ENCODE data around the gene CD99L2.

GRCh38 chrX:150767475-150768131 lies 130.9 kb downstream of the CD99L2 start:
- no peak for TF ChIP-seq CBX3 (IDR thresholded peaks at IDR 0.05; ENCODE audit: borderline replicate concordance, low read depth)
- no peak for TF ChIP-seq ZNF592 (IDR thresholded peaks at IDR 0.05)
- TF ChIP-seq, protein P1, sequence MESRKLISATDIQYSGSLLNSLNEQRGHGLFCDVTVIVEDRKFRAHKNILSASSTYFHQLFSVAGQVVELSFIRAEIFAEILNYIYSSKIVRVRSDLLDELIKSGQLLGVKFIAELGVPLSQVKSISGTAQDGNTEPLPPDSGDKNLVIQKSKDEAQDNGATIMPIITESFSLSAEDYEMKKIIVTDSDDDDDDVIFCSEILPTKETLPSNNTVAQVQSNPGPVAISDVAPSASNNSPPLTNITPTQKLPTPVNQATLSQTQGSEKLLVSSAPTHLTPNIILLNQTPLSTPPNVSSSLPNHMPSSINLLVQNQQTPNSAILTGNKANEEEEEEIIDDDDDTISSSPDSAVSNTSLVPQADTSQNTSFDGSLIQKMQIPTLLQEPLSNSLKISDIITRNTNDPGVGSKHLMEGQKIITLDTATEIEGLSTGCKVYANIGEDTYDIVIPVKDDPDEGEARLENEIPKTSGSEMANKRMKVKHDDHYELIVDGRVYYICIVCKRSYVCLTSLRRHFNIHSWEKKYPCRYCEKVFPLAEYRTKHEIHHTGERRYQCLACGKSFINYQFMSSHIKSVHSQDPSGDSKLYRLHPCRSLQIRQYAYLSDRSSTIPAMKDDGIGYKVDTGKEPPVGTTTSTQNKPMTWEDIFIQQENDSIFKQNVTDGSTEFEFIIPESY (IDR thresholded peaks at IDR 0.05): no peak
- TF ChIP-seq TAF1 (IDR thresholded peaks at IDR 0.05; ENCODE audit: borderline replicate concordance, low read depth, low read length): no peak

Measured in GM12878 (cell line).